Left lung (tissue), 10 donors: Measurements from ENCODE around the gene RC3H1. TPM values are rescaled to one million over a fixed set of nuclear protein-coding genes. Genes with fewer than 3 reads are reported as not detected.

Source experiments
- ATAC-seq: fragments of 200-7000 bp; cut with Tn5 transposase; one replicate; pipeline ENCODE4 v1.9.1; 2020; ENCODE audit warnings: moderate library complexity
- DNase-seq, 4 donors: peaks; one replicate each; pipeline ENCODE4 v3.0.0-alpha.2; 2013 to 2020
- H3K27ac ChIP-seq, 2 donors: fragments of 200-600 bp; sonication (generic) in 1 of 2; one replicate each; pipeline versions ENCODE4 v1.5.0 to v1.8.0; 2020 to 2021
- H3K27me3 ChIP-seq, 2 donors: fragments of 200-600 bp; sonication (generic) in 1 of 2; one replicate each; pipeline versions ENCODE4 v1.5.0 to v1.8.0; 2020 to 2021
- H3K36me3 ChIP-seq, 2 donors: fragments of 200-600 bp; sonication (generic) in 1 of 2; one replicate each; pipeline versions ENCODE4 v1.5.0 to v1.8.0; 2020 to 2021
- H3K4me1 ChIP-seq, 2 donors: fragments of 200-600 bp; one replicate each; pipeline ENCODE4 v1.8.0; 2021
- H3K4me3 ChIP-seq, 2 donors: fragments of 200-600 bp; sonication (generic) in 1 of 2; one replicate each; pipeline versions ENCODE4 v1.5.0 to v1.8.0; 2020 to 2021; ENCODE audit warnings: mild to moderate bottlenecking in 1 of 2
- H3K9me3 ChIP-seq, 2 donors: fragments of 200-600 bp; sonication (generic) in 1 of 2; one replicate each; pipeline versions ENCODE4 v1.5.0 to v1.8.0; 2020 to 2021
- intact Hi-C, 2 donors: fragments of 100-400 bp; cut with DNase I; formaldehyde crosslinking; loops; one replicate each; pipeline versions ENCODE4 v1.11.2 to v1.14.2; 2022
- polyA plus RNA-seq, 6 donors: library from polyadenylated mRNA; unstranded; fragments of 120-200 nt; gene quantifications; one replicate each; pipeline ENCODE4 v1.2.1, GENCODE V29; 2013; ENCODE audit not compliant: insufficient read length in 6 of 6
- total RNA-seq, 2 donors: library from RNA; stranded (reverse); fragmentation: NEBNext Ultra II Directional; extraction: Animal tissue kit (Norgen Biotek cat#: 25700); gene quantifications; one replicate each; pipeline ENCODE4 v1.2.1, GENCODE V29; 2021
- TF ChIP-seq, protein P1 (sequence below), 2 donors: fragments of 200-600 bp; sonication (generic) in 1 of 2; IDR thresholded peaks; one replicate each; pipeline versions ENCODE4 v1.5.0 to v1.8.0; 2021; ENCODE audit warnings: antibody characterized with exemption in 2 of 2
- donor health status: DM: no; HTN: yes; CAD: no.
- donor health status: DM: no; HTN: no; CAD: no.

RC3H1 gene
- total and polyA plus RNA-seq, 8 donors: 13.3 to 35.7 (median 14.0) TPM

DNA sequence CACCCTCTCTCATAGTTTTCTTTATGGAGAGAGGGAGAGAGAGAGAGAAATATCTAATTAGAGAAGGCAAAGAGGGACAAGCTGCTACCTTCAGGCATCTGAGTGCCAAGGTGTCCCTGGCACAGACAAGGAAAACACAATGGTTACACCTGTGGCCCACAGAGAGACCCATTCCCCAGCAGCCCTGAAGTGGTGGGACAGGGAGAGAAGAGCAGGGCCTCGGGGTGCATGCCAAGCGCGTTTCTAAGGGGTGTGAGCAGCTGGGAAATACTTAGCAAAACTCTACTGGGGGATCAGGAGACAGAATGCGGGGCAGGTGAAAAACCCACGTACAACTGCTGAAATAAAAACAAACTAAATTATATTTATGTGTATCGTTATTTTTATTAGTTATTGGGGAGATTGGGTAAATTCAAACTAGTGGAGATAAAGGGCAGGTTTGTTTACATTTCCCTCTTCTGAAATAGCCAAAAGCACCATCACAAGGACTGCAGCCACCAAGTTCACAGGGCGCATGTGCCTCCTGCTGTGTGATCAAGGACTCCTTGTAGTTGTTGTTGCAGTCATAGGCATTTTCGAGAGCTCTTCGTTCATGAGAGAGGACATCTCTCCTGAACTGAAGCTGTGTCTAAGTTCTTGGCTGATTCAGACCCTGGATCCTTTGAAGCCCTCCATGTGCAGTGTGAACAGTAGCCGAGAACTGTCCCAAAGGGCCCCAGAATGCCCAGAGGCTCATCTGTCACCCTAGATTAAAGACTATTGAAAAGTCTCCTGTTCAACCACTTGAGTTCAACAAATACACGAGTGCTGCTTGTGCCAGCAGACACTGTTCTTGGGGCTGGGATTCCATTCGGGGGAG lies 104.3 kb downstream of the RC3H1 start:
- Histone ChIP-seq H3K4me3 (no peak overlapping the region), H3K27ac (no peak overlapping the region), H3K27me3 (no peaks in the 10 kb centered on the region), H3K36me3 (no peaks in the 10 kb centered on the region), H3K4me1 (no peaks in the 10 kb centered on the region), H3K9me3 (no peaks in the 10 kb centered on the region)
- TF ChIP-seq, protein P1, sequence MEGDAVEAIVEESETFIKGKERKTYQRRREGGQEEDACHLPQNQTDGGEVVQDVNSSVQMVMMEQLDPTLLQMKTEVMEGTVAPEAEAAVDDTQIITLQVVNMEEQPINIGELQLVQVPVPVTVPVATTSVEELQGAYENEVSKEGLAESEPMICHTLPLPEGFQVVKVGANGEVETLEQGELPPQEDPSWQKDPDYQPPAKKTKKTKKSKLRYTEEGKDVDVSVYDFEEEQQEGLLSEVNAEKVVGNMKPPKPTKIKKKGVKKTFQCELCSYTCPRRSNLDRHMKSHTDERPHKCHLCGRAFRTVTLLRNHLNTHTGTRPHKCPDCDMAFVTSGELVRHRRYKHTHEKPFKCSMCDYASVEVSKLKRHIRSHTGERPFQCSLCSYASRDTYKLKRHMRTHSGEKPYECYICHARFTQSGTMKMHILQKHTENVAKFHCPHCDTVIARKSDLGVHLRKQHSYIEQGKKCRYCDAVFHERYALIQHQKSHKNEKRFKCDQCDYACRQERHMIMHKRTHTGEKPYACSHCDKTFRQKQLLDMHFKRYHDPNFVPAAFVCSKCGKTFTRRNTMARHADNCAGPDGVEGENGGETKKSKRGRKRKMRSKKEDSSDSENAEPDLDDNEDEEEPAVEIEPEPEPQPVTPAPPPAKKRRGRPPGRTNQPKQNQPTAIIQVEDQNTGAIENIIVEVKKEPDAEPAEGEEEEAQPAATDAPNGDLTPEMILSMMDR (IDR thresholded peaks at IDR 0.05): no peak
- intact Hi-C loops: no loop called here
- DNase-seq (no peak), ATAC-seq (peak; percentile 75)

DNA sequence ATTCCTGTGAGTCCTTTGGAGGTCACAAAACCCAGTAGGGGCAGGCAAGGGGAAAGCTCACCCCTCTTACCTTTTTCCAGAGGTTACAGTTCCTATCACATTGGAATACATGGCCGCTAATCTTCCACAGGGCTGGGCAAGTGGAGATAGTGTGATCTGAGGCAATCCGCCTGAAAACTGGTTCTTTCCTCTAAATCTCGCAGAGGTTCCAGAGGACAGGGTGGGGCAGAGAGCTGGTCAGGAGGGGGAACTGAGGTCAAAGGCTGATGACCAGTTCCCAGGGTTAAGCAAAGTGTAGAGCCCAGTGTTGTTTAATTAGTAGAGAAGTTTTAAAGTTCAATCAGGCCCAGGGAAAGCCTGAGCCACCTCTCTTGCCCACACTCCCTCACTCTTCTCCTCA lies 105.0 kb downstream of the RC3H1 start, which contains the start of gene SERPINC1:
SERPINC1 (minus strand) TSS at position 179 of the 400 bp plus-strand sequence; CDS start at position 111, 68 bp downstream.
- TF ChIP-seq, protein P1 (IDR thresholded peaks at IDR 0.05): no peak
- H3K9me3 ChIP-seq: no peaks in the 10 kb centered on the region
- H3K27ac ChIP-seq: no peak within 1 kb of the TSS
- no peaks in the 10 kb centered on the region for H3K4me1 ChIP-seq
- no peak for ATAC-seq
- H3K4me3 ChIP-seq: no peak within 1 kb of the TSS
- no peaks in the 10 kb centered on the region for H3K27me3 ChIP-seq
- no peaks in the 10 kb centered on the region for H3K36me3 ChIP-seq
- intact Hi-C loops: no loop called here
- DNase-seq: no peak

DNA sequence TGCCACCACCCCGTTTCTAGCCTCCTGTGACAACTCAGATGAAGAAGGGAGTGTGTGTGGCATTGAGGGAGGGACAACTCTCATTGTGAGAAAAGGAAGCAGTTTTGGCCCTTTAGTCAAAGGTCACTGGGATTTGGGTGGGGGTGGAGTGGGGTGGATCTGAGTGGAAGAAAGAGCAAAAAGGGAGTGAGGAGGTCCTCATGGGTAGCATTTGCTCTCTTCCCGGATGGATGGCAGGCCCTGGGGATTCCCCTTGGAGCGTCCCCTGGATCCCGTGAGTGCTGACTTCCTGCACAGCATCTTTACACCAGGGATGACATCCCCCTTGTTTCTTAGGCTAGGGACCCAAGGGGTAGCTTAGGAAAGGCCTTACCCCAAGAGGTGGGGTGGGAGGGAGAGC lies 105.5 kb downstream of the RC3H1 start:
- TF ChIP-seq, protein P1 (IDR thresholded peaks at IDR 0.05): no peak
- no peak for DNase-seq
- intact Hi-C loops: no loop called here
- H3K9me3 ChIP-seq: no peaks in the 10 kb centered on the region
- no peak for ATAC-seq
- no peaks in the 10 kb centered on the region for H3K27me3 ChIP-seq
- no peaks in the 10 kb centered on the region for H3K4me1 ChIP-seq
- H3K27ac ChIP-seq: no peak overlapping the region
- H3K36me3 ChIP-seq: no peaks in the 10 kb centered on the region
- no peak overlapping the region for H3K4me3 ChIP-seq

DNA sequence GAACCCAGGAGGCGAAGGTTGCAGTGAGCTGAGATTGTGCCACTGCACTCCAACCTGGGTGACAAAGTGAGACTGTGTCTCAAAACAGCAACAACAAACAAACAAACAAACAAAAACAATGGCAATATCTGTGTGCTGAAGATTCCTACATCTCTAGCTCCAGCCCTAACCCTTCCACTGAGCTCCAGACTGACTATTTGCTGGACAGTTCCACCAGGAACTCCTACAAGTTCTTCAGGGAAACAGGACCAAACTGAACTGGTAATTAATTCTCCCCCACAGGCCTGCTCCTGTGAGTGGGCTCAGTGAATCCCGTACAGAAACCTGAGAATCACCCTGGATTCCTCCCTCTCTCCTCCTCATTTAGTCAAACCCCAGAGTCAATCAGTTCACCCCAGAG lies 106.6 kb downstream of the RC3H1 start:
- TF ChIP-seq, protein P1 (IDR thresholded peaks at IDR 0.05): no peak
- Histone ChIP-seq H3K9me3 (no peaks in the 10 kb centered on the region), H3K36me3 (no peaks in the 10 kb centered on the region), H3K27ac (no peak overlapping the region), H3K27me3 (no peaks in the 10 kb centered on the region), H3K4me3 (no peak overlapping the region), H3K4me1 (no peaks in the 10 kb centered on the region)
- ATAC-seq (no peak), DNase-seq (no peak)
- intact Hi-C loops: no loop called here

DNA sequence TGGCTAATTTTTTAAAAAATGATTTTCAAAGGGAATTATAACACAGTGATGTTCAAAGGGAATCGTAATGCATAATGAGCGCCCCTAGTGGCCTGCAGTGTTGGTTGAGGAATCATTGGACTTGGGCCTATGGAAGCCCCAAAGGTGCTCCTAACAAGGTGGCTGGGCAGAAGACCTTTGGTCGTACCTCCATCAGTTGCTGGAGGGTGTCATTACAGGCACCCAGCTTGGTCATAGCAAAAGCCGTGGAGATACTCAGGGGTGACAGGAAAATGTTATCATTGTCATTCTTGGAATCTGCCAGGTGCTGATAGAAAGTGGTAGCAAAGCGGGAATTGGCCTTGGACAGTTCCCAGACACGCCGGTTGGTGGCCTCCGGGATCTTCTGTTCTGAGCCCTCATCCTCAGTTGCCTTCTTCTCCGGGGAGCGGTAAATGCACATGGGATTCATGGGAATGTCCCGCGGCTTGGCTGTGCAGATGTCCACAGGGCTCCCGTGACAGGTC lies 107.7 kb downstream of the RC3H1 start:
- TF ChIP-seq, protein P1 (IDR thresholded peaks at IDR 0.05): peak; percentile 34 to 53
- Histone ChIP-seq H3K27ac (no peak overlapping the region), H3K4me3 (no peak overlapping the region), H3K27me3 (no peaks in the 10 kb centered on the region), H3K36me3 (no peaks in the 10 kb centered on the region), H3K9me3 (no peaks in the 10 kb centered on the region), H3K4me1 (no peaks in the 10 kb centered on the region)
- intact Hi-C loops: no loop called here
- no peak for DNase-seq
- peak; percentile 26 for ATAC-seq
